ENCODE measurements around the gene SAP25. TPM values are rescaled to one million over a fixed set of nuclear protein-coding genes. Genes with fewer than 3 reads are reported as not detected.
"Not testable (repeated sequence)": the region's sequence is repeated elsewhere in the genome, so short reads cannot be mapped to it uniquely, and the experiment has no call there.

Gene SAP25
- total RNA-seq, 1 donor from 2014 or later, result 2.9 TPM

GRCh38 chr7:100545360-100546128 lies 28.2 kb downstream of the SAP25 start:
- Histone ChIP-seq H3K4me3 (peak overlapping the region in 1 of 2 donors; percentile 9), H3K4me1 (peaks cover 65% of the 10 kb centered on the region), H3K9me3 (no peaks in the 10 kb centered on the region), H3K27me3 (no peaks in the 10 kb centered on the region), H3K36me3 (peaks cover 0 to 15% of the 10 kb centered on the region in 2 donors), H3K27ac (peak overlapping the region; percentile 93)
- DNase-seq (ENCODE audit: extremely low spot score in 2 of 2), result no peak
- intact Hi-C loops (cut with DNase I), result loop anchor here (10.0 kb wide), 1 partner anchor 319 kb away; the partner anchor contains the start of gene TRIP6
- TF ChIP-seq POLR2AphosphoS5 (IDR thresholded peaks at IDR 0.05; ENCODE audit: insufficient read depth in 1 of 2, low read depth in 1 of 2) (peak in 1 of 2 donors; percentile 16), CTCF (IDR thresholded peaks at IDR 0.05) (no peak), POLR2A (IDR thresholded peaks at IDR 0.05) (no peak)

- Histone ChIP-seq H3K4me3 (peak overlapping the region in 1 of 2 donors; percentile 9), H3K4me1 (peaks cover 71% of the 10 kb centered on the region), H3K36me3 (peaks cover 0 to 10% of the 10 kb centered on the region in 2 donors), H3K27me3 (no peaks in the 10 kb centered on the region), H3K27ac (peak overlapping the region; percentile 93), H3K9me3 (no peaks in the 10 kb centered on the region)
- intact Hi-C loops (cut with DNase I), result loop anchor here (10.0 kb wide), 1 partner anchor 320 kb away; the partner anchor contains the start of gene TRIP6
- TF ChIP-seq POLR2AphosphoS5 (IDR thresholded peaks at IDR 0.05; ENCODE audit: insufficient read depth in 1 of 2, low read depth in 1 of 2), result peak in 1 of 2 donors; percentile 39
- TF ChIP-seq POLR2A (IDR thresholded peaks at IDR 0.05), result no peak
- no peak for DNase-seq (ENCODE audit: extremely low spot score in 2 of 2)
Measured at GRCh38 chr7:100544967-100545359, 28.7 kb downstream of the SAP25 start.

DNA sequence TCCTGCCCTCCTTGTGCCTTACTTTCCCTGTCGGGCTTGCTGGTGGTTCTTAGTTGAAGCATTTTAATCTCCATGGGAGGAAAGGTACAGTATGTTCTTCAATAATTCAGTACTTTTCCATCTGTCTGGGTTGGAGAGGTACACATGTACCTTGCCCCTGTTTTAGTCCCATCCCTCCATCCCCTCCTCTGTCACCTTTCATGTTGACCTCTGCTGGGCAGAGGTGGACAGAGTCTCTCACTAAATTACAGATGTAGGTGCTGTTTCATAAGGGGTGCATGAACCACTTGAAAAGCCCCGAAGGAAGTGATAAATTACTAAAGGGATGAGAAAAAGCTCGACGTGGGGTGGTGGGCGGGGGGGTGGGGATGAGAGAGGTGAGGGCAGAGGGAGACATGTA lies 29.3 kb downstream of the SAP25 start:
- no peak overlapping the region for H3K4me3 ChIP-seq
- H3K27ac ChIP-seq, result peak overlapping the region; percentile 93
- intact Hi-C loops (cut with DNase I), result loop anchor here (10.0 kb wide), 1 partner anchor 320 kb away; the partner anchor contains the start of gene TRIP6
- peaks cover 77% of the 10 kb centered on the region for H3K4me1 ChIP-seq
- peaks cover 0 to 4% of the 10 kb centered on the region in 2 donors for H3K36me3 ChIP-seq
- DNase-seq (ENCODE audit: extremely low spot score in 2 of 2), result no peak
- H3K27me3 ChIP-seq, result no peaks in the 10 kb centered on the region
- no peaks in the 10 kb centered on the region for H3K9me3 ChIP-seq
- TF ChIP-seq CTCF (IDR thresholded peaks at IDR 0.05), result no peak
- TF ChIP-seq POLR2A (IDR thresholded peaks at IDR 0.05), result no peak
- TF ChIP-seq POLR2AphosphoS5 (IDR thresholded peaks at IDR 0.05; ENCODE audit: insufficient read depth in 1 of 2, low read depth in 1 of 2), result no peak

DNA sequence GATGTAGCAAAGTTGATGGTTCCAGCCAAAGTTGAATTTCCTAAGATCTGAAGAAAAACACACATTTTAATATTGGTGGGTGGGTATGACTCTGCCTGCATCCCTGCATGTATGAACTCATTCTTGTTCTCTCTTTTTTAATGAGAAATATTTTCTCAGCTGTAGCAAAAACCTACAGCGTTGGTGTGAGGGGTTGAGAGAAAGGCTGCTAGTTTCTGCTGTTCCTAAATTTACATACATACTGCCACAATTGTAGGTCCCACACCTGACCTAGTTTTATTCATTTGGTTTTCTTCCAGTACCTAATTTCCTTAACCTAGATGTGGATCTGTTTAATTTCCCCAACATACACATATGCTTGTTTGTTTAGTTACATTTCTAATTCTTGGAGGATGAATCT lies 30.1 kb downstream of the SAP25 start:
- peak overlapping the region; percentile 93 for H3K27ac ChIP-seq

DNA sequence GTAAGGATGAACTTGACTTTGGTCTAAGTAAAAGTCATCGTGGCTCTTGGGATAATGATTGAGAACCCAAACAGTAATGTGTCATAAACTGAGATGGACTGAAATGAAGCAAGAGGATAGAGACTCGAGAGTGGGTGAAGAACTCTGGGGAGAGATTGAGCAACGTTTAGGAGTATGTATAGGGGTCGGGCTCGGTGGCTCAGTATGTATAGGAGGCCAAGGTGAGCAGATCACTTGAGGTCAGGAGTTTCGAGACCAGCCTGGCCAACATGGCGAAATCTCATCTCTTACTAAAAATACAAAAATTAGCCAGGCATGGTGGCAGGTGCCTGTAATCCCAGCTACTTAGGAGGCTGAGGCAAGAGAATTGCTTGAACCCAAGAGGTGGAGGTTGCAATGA lies 32.4 kb downstream of the SAP25 start:
- not testable (repeated sequence) for H3K4me3 ChIP-seq; DNase-seq (ENCODE audit: extremely low spot score in 2 of 2); H3K27me3 ChIP-seq; H3K36me3 ChIP-seq; H3K9me3 ChIP-seq; H3K27ac ChIP-seq
- H3K4me1 ChIP-seq, result peaks cover 54% of the 10 kb centered on the region
- intact Hi-C loops (cut with DNase I), result loop anchor here (10.0 kb wide), 1 partner anchor 323 kb away; the partner anchor contains the start of gene TRIP6

More for the DNA sequence above, 30.1 kb downstream of the SAP25 start:
- no peaks in the 10 kb centered on the region for H3K9me3 ChIP-seq
- peaks cover 72% of the 10 kb centered on the region for H3K4me1 ChIP-seq
- H3K36me3 ChIP-seq, result no peaks in the 10 kb centered on the region
- H3K27me3 ChIP-seq, result no peaks in the 10 kb centered on the region
- no peak overlapping the region for H3K4me3 ChIP-seq
- intact Hi-C loops (cut with DNase I), result loop anchor here (10.0 kb wide), 1 partner anchor 321 kb away; the partner anchor contains the start of gene TRIP6
- TF ChIP-seq CTCF (IDR thresholded peaks at IDR 0.05), result no peak
- TF ChIP-seq POLR2AphosphoS5 (IDR thresholded peaks at IDR 0.05; ENCODE audit: insufficient read depth in 1 of 2, low read depth in 1 of 2), result no peak
- TF ChIP-seq POLR2A (IDR thresholded peaks at IDR 0.05), result no peak
- DNase-seq (ENCODE audit: extremely low spot score in 2 of 2), result no peak
